ENCODE measurements around the gene SEC23A. TPM values are rescaled to one million over a fixed set of nuclear protein-coding genes. Genes with fewer than 3 reads are reported as not detected.
A peak's percentile ranks its signal among the peaks of the same experiment; 100 is the strongest.

The SEC23A gene
- total and polyA plus RNA-seq, 2 experiments from 2014 or later = 192 to 246 TPM

GRCh38 chr14:39114073-39114838 lies 11.2 kb upstream of the SEC23A start, which contains the start of gene GEMIN2:
TSS of gene GEMIN2 (plus strand) at chr14:39114323. CDS start at chr14:39114339, 16 bp downstream.
- peaks cover 8% of the 10 kb centered on the region for H3K36me3 ChIP-seq (ENCODE audit: low read depth)
- H3K27me3 ChIP-seq (replicated peaks; ENCODE audit: insufficient read depth) = no peaks in the 10 kb centered on the region
- peak within 1 kb of the TSS; percentile 81 for H3K9ac ChIP-seq
- peaks cover 5% of the 10 kb centered on the region; the same call in 1 of the 2 replicates for H3F3A ChIP-seq (ENCODE audit: insufficient read depth)
- H3K9me3 ChIP-seq (ENCODE audit: low read depth) = no peaks in the 10 kb centered on the region
- no peaks in the 10 kb centered on the region for H3K9me2 ChIP-seq (ENCODE audit: insufficient read depth)
- peak within 1 kb of the TSS; percentile 97 for H2AFZ ChIP-seq
- H3K4me2 ChIP-seq (ENCODE audit: unreplicated experiment) = peak within 1 kb of the TSS; percentile 90
- H3K27ac ChIP-seq = peak within 1 kb of the TSS; percentile 54
- H3K79me2 ChIP-seq (ENCODE audit: insufficient read depth) = peaks cover 27% of the 10 kb centered on the region
- DNase-seq = peak; percentile 98
- H4K20me1 ChIP-seq (ENCODE audit: insufficient read depth) = no peaks in the 10 kb centered on the region
- TF ChIP-seq EZH2phosphoT487 (IDR thresholded peaks at IDR 0.05; ENCODE audit: insufficient read depth, low read depth) (no peak), EZH2 (IDR thresholded peaks at IDR 0.05; ENCODE audit: insufficient read depth, poor library complexity, severe bottlenecking) (no peak)
- in situ Hi-C loops (cut with MboI) = no loop called here
- peak within 1 kb of the TSS; percentile 85 for H3K4me3 ChIP-seq
- H3K4me1 ChIP-seq (ENCODE audit: insufficient read depth) = peaks cover 9% of the 10 kb centered on the region
- WGBS, 2 experiments (ENCODE audit: low coverage in 1 of 2, low lambda C conversion rate in 2 of 2, missing lambda C conversion rate in 2 of 2) = 2% methylated on average over 40 of the region's 40 CpGs

GRCh38 chr14:39113685-39114072 lies 10.6 kb upstream of the SEC23A start:
- in situ Hi-C loops (cut with MboI) = no loop called here

GRCh38 chr14:39109893-39110715 lies 7.1 kb upstream of the SEC23A start:
- Histone ChIP-seq H3K4me2 (ENCODE audit: unreplicated experiment) (no peak overlapping the region), H3K9ac (no peak overlapping the region), H3K9me3 (ENCODE audit: low read depth) (no peaks in the 10 kb centered on the region), H4K20me1 (ENCODE audit: insufficient read depth) (no peaks in the 10 kb centered on the region), H3K9me2 (ENCODE audit: insufficient read depth) (no peaks in the 10 kb centered on the region), H3K4me3 (no peak overlapping the region), H3K27ac (no peak overlapping the region), H3F3A (ENCODE audit: insufficient read depth) (peaks cover 5% of the 10 kb centered on the region; the same call in 1 of the 2 replicates), H3K79me2 (ENCODE audit: insufficient read depth) (peaks cover 9% of the 10 kb centered on the region), H3K27me3 (replicated peaks; ENCODE audit: insufficient read depth) (no peaks in the 10 kb centered on the region), H2AFZ (peak overlapping the region; percentile 41; the same call in 1 of the 2 replicates), H3K4me1 (ENCODE audit: insufficient read depth) (peaks cover 8% of the 10 kb centered on the region), H3K36me3 (ENCODE audit: low read depth) (no peaks in the 10 kb centered on the region)
- no peak for TF ChIP-seq EZH2phosphoT487 (IDR thresholded peaks at IDR 0.05; ENCODE audit: insufficient read depth, low read depth)
- TF ChIP-seq EZH2 (IDR thresholded peaks at IDR 0.05; ENCODE audit: insufficient read depth, poor library complexity, severe bottlenecking) = no peak
- peak; percentile 9 for DNase-seq
- in situ Hi-C loops (cut with MboI) = loop anchor here (10.0 kb wide), 1 partner anchor 265 kb away; no protein-coding TSS in a partner anchor
- WGBS, 2 experiments (ENCODE audit: low coverage in 1 of 2, low lambda C conversion rate in 2 of 2, missing lambda C conversion rate in 2 of 2) = 75 to 76% methylated on average over 12 of the region's 12 CpGs

More at GRCh38 chr14:39113685-39114072, 10.6 kb upstream of the SEC23A start:
- Histone ChIP-seq H3K36me3 (ENCODE audit: low read depth) (peaks cover 4% of the 10 kb centered on the region), H3K9me2 (ENCODE audit: insufficient read depth) (no peaks in the 10 kb centered on the region), H3K9ac (peak overlapping the region; percentile 81), H2AFZ (peak overlapping the region; percentile 97), H3K9me3 (ENCODE audit: low read depth) (no peaks in the 10 kb centered on the region), H3K4me3 (peak overlapping the region; percentile 85), H3K4me2 (ENCODE audit: unreplicated experiment) (peak overlapping the region; percentile 90), H3K27ac (peak overlapping the region; percentile 54), H3K27me3 (replicated peaks; ENCODE audit: insufficient read depth) (no peaks in the 10 kb centered on the region), H3K4me1 (ENCODE audit: insufficient read depth) (peaks cover 9% of the 10 kb centered on the region), H3K79me2 (ENCODE audit: insufficient read depth) (peaks cover 27% of the 10 kb centered on the region), H3F3A (ENCODE audit: insufficient read depth) (peaks cover 5% of the 10 kb centered on the region; the same call in 1 of the 2 replicates), H4K20me1 (ENCODE audit: insufficient read depth) (no peaks in the 10 kb centered on the region)
- DNase-seq = no peak
- TF ChIP-seq EZH2phosphoT487 (IDR thresholded peaks at IDR 0.05; ENCODE audit: insufficient read depth, low read depth) = no peak
- TF ChIP-seq EZH2 (IDR thresholded peaks at IDR 0.05; ENCODE audit: insufficient read depth, poor library complexity, severe bottlenecking) = no peak
- 78 to 81% methylated on average over 3 of the region's 3 CpGs for WGBS, 2 experiments (ENCODE audit: low coverage in 1 of 2, low lambda C conversion rate in 2 of 2, missing lambda C conversion rate in 2 of 2)

GRCh38 chr14:39108791-39109190 lies 5.8 kb upstream of the SEC23A start:
- Histone ChIP-seq H3K27me3 (replicated peaks; ENCODE audit: insufficient read depth) (no peaks in the 10 kb centered on the region), H3K9me3 (ENCODE audit: low read depth) (no peaks in the 10 kb centered on the region), H3K4me2 (ENCODE audit: unreplicated experiment) (no peak overlapping the region), H3K4me1 (ENCODE audit: insufficient read depth) (peaks cover 12% of the 10 kb centered on the region), H3K36me3 (ENCODE audit: low read depth) (no peaks in the 10 kb centered on the region), H2AFZ (no peak overlapping the region), H3F3A (ENCODE audit: insufficient read depth) (peaks cover 16% of the 10 kb centered on the region), H3K79me2 (ENCODE audit: insufficient read depth) (peaks cover 14% of the 10 kb centered on the region), H3K9ac (no peak overlapping the region), H3K27ac (no peak overlapping the region), H3K9me2 (ENCODE audit: insufficient read depth) (no peaks in the 10 kb centered on the region), H3K4me3 (no peak overlapping the region), H4K20me1 (ENCODE audit: insufficient read depth) (no peaks in the 10 kb centered on the region)
- 86 to 87% methylated on average over 3 of the region's 3 CpGs for WGBS, 2 experiments (ENCODE audit: low coverage in 1 of 2, low lambda C conversion rate in 2 of 2, missing lambda C conversion rate in 2 of 2)
- in situ Hi-C loops (cut with MboI) = loop anchor here (10.0 kb wide), 1 partner anchor 266 kb away; no protein-coding TSS in a partner anchor
- no peak for TF ChIP-seq EZH2phosphoT487 (IDR thresholded peaks at IDR 0.05; ENCODE audit: insufficient read depth, low read depth)
- TF ChIP-seq EZH2 (IDR thresholded peaks at IDR 0.05; ENCODE audit: insufficient read depth, poor library complexity, severe bottlenecking) = no peak
- DNase-seq = no peak

All from GM23248 (cell line).